GM21528 (cell line): ENCODE data around the gene NFE2.

Experiments
- ATAC-seq: cut with Tn5 transposase; IDR thresholded peaks from one replicate; pipeline ENCODE4 v1.9.1; 2021; ENCODE audit warnings: mild to moderate bottlenecking, moderate library complexity; ENCODE audit not compliant: unreplicated experiment, low FRiP score

The NFE2 gene

GRCh38 chr12:54306925-54307741 lies 6.3 kb upstream of the NFE2 start:
- ATAC-seq: no peak

- no peak for ATAC-seq
Observed at GRCh38 chr12:54304187-54304810, 3.5 kb upstream of the NFE2 start.

GRCh38 chr12:54303640-54304039 lies 2.8 kb upstream of the NFE2 start:
- no peak for ATAC-seq

- no peak for ATAC-seq
Observed at GRCh38 chr12:54301428-54302048, 723 bp upstream of the NFE2 start.

- ATAC-seq: no peak
Observed at GRCh38 chr12:54300225-54300731, 537 bp downstream of the NFE2 start.

GRCh38 chr12:54299515-54300224 lies 1.1 kb downstream of the NFE2 start:
- no peak for ATAC-seq

- no peak for ATAC-seq
Observed at GRCh38 chr12:54298904-54299303, 1.9 kb downstream of the NFE2 start.

- ATAC-seq: no peak
Observed at GRCh38 chr12:54296393-54297099, 4.3 kb downstream of the NFE2 start.

GRCh38 chr12:54294953-54295566 lies 5.8 kb downstream of the NFE2 start:
- ATAC-seq: no peak

GRCh38 chr12:54294152-54294952 lies 6.5 kb downstream of the NFE2 start:
- no peak for ATAC-seq

GRCh38 chr12:54292931-54293241 lies 7.9 kb downstream of the NFE2 start:
- no peak for ATAC-seq

GRCh38 chr12:54292083-54292930 lies 8.5 kb downstream of the NFE2 start:
- ATAC-seq: no peak

GRCh38 chr12:54287261-54288157 lies 13.3 kb downstream of the NFE2 start:
- ATAC-seq: no peak

- ATAC-seq: no peak
Observed at GRCh38 chr12:54286042-54287030, 14.5 kb downstream of the NFE2 start.

- no peak for ATAC-seq
Observed at GRCh38 chr12:54285150-54286041, 15.4 kb downstream of the NFE2 start.
